ENCODE measurements around the gene FURIN.
A peak's percentile ranks its signal among the peaks of the same experiment; 100 is the strongest.

Gene FURIN

DNA sequence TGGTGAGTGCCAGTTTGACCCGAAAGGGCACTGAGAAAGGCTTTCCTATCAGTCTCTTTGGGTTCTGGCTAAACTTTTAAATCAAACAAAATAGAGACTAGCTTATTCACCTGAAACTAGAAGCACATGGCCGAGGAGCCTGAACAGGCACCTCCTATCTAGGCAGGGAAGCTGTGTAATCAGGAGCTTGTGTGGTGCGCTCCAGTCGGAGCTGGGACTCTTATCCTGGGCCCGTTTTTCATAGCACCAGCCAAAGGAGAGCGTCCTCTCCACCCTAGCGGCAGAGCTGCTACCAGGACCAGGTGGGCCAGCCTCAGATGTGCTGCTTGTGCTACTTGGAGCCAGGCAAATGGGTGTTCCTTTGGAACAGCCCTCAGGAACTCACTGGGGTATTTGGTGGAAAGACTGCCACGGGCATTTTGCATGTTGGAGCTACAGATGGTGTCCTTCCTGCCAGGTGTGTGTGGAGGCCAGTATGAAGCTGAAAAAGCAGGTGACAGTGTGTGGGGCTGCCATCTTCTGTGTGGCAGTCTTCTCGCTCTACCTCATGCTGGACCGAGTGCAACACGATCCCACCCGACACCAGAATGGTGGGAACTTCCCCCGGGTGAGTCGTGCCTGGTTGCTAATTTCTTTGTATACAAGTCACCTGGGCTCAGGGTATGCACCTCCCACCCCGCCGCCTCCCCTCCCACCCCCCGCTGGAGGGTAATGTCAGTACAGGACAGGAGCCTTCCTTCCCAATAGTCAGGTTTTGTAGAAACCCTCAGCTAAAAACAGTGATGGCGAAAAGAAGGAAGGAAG, 35.5 kb downstream of the FURIN start:
- H3K27ac ChIP-seq (ENCODE audit: extremely low read depth, low read depth, low read length), result peak overlapping the region; percentile 98
- no peaks in the 10 kb centered on the region for H3K9me3 ChIP-seq (ENCODE audit: control insufficient read depth, insufficient read depth, low read depth, low read length)
- peak overlapping the region; percentile 74 for H3K4me3 ChIP-seq (ENCODE audit: low read depth, low read length)
- peaks cover 13 to 40% of the 10 kb centered on the region in 2 experiments for H3K36me3 ChIP-seq (ENCODE audit: control insufficient read depth in 2 of 2, insufficient read depth in 1 of 2, low read length in 2 of 2)
- no peak for TF ChIP-seq MZF1 (tag by site-specific recombination; IDR thresholded peaks at IDR 0.05; ENCODE audit: borderline replicate concordance)
- no peak for TF ChIP-seq ZNF426 (tag by site-specific recombination; IDR thresholded peaks at IDR 0.05)
- no peak for TF ChIP-seq ZNF473 (tag by site-specific recombination; IDR thresholded peaks at IDR 0.05)
- no peak for TF ChIP-seq PATZ1 (tag by site-specific recombination; IDR thresholded peaks at IDR 0.05)
- TF ChIP-seq, protein P1, sequence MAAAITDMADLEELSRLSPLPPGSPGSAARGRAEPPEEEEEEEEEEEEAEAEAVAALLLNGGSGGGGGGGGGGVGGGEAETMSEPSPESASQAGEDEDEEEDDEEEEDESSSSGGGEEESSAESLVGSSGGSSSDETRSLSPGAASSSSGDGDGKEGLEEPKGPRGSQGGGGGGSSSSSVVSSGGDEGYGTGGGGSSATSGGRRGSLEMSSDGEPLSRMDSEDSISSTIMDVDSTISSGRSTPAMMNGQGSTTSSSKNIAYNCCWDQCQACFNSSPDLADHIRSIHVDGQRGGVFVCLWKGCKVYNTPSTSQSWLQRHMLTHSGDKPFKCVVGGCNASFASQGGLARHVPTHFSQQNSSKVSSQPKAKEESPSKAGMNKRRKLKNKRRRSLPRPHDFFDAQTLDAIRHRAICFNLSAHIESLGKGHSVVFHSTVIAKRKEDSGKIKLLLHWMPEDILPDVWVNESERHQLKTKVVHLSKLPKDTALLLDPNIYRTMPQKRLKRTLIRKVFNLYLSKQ (tag by site-specific recombination; IDR thresholded peaks at IDR 0.05; ENCODE audit: borderline replicate concordance), result no peak
- no peak for TF ChIP-seq ZNF184 (tag by site-specific recombination; IDR thresholded peaks at IDR 0.05)
- TF ChIP-seq SETDB1 (IDR thresholded peaks at IDR 0.05; ENCODE audit: insufficient read length, low read length), result no peak
- TF ChIP-seq ZNF121 (tag by site-specific recombination; IDR thresholded peaks at IDR 0.05), result peak; percentile 50; the same call in 1 of the 2 replicates
- TF ChIP-seq ZNF629 (tag by site-specific recombination; IDR thresholded peaks at IDR 0.05), result no peak
- TF ChIP-seq ZNF768 (tag by site-specific recombination; IDR thresholded peaks at IDR 0.05), result no peak
- TF ChIP-seq, protein P2, sequence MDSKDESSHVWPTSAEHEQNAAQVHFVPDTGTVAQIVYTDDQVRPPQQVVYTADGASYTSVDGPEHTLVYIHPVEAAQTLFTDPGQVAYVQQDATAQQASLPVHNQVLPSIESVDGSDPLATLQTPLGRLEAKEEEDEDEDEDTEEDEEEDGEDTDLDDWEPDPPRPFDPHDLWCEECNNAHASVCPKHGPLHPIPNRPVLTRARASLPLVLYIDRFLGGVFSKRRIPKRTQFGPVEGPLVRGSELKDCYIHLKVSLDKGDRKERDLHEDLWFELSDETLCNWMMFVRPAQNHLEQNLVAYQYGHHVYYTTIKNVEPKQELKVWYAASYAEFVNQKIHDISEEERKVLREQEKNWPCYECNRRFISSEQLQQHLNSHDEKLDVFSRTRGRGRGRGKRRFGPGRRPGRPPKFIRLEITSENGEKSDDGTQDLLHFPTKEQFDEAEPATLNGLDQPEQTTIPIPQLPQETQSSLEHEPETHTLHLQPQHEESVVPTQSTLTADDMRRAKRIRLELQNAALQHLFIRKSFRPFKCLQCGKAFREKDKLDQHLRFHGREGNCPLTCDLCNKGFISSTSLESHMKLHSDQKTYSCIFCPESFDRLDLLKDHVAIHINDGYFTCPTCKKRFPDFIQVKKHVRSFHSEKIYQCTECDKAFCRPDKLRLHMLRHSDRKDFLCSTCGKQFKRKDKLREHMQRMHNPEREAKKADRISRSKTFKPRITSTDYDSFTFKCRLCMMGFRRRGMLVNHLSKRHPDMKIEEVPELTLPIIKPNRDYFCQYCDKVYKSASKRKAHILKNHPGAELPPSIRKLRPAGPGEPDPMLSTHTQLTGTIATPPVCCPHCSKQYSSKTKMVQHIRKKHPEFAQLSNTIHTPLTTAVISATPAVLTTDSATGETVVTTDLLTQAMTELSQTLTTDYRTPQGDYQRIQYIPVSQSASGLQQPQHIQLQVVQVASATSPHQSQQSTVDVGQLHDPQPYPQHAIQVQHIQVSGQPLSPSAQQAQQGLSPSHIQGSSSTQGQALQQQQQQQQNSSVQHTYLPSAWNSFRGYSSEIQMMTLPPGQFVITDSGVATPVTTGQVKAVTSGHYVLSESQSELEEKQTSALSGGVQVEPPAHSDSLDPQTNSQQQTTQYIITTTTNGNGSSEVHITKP (tag by site-specific recombination; IDR thresholded peaks at IDR 0.05), result 0 out of 2 replicates have a peak, but pooled peaks have one; percentile 29
- no peak for TF ChIP-seq GLIS2 (tag by site-specific recombination; IDR thresholded peaks at IDR 0.05)
- peak; percentile 24; the same call in 1 of the 2 replicates for TF ChIP-seq YY2 (tag by site-specific recombination; IDR thresholded peaks at IDR 0.05)
- TF ChIP-seq ZNF585B (tag by site-specific recombination; IDR thresholded peaks at IDR 0.05), result no peak
- peak; percentile 51; the same call in 1 of the 2 replicates for TF ChIP-seq ZNF341 (tag by site-specific recombination; IDR thresholded peaks at IDR 0.05; ENCODE audit: low read depth)
- peaks cover 13% of the 10 kb centered on the region for H3K4me1 ChIP-seq (ENCODE audit: control insufficient read depth, insufficient read depth, low read length)
- POLR2A ChIA-PET, result interaction anchor here (0.5 to 3.8 kb wide), 14 partner anchors 9 to 1660 kb away, joined by 3 to 88 read pairs (median 4); partner anchors contain the start of genes BLM, HDDC3, RCCD1 and UNC45A
- CTCF ChIA-PET, result interaction anchor here (0.5 to 8.3 kb wide), 12 partner anchors 9 to 368 kb away, joined by 3 to 126 read pairs (median 3); partner anchors contain the start of genes BLM, HDDC3 and UNC45A

DNA sequence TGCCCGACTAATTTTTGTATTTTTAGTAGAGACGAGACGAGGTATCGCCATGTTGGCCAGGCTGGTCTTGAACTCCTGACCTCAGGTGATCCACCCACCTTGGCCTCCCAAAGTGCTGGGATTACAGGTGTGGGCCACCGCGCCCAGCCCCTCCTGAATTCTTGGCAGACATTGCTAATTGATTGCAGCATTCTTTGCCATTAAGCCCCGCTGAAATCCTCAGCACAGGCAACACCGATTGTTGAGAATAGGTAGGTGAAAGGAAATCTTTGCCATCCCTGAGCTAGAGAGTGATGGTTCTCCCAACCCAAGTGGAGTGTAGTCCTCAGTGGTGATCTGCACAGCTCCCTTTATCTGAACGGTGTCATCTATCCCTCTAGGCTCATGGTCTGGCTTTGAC, 36.4 kb downstream of the FURIN start:
- Histone ChIP-seq H3K4me3 (ENCODE audit: low read depth, low read length) (no peak overlapping the region), H3K36me3 (ENCODE audit: control insufficient read depth in 2 of 2, insufficient read depth in 1 of 2, low read length in 2 of 2) (peaks cover 16 to 46% of the 10 kb centered on the region in 2 experiments), H3K9me3 (ENCODE audit: control insufficient read depth, insufficient read depth, low read depth, low read length) (no peaks in the 10 kb centered on the region), H3K4me1 (ENCODE audit: control insufficient read depth, insufficient read depth, low read length) (peaks cover 13% of the 10 kb centered on the region), H3K27ac (ENCODE audit: extremely low read depth, low read depth, low read length) (no peak overlapping the region)
- ChIA-PET POLR2A (interaction anchor here (0.7 to 3.8 kb wide), 5 partner anchors 19 to 187 kb away, joined by 3 to 88 read pairs (median 5); partner anchors contain the start of genes BLM, HDDC3 and UNC45A), CTCF (interaction anchor here (0.6 to 8.3 kb wide), 7 partner anchors 18 to 367 kb away, joined by 3 to 126 read pairs (median 6); partner anchors contain the start of genes HDDC3 and UNC45A)
- TF ChIP-seq ZBTB17 (tag by site-specific recombination; IDR thresholded peaks at IDR 0.05) (peak; percentile 95), ZNF792 (tag by site-specific recombination; IDR thresholded peaks at IDR 0.05) (no peak)
- TF ChIP-seq, protein P3, sequence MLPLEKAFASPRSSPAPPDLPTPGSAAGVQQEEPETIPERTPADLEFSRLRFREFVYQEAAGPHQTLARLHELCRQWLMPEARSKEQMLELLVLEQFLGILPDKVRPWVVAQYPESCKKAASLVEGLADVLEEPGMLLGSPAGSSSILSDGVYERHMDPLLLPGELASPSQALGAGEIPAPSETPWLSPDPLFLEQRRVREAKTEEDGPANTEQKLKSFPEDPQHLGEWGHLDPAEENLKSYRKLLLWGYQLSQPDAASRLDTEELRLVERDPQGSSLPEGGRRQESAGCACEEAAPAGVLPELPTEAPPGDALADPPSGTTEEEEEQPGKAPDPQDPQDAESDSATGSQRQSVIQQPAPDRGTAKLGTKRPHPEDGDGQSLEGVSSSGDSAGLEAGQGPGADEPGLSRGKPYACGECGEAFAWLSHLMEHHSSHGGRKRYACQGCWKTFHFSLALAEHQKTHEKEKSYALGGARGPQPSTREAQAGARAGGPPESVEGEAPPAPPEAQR (tag by site-specific recombination; IDR thresholded peaks at IDR 0.05), result no peak

Data from HEK293 (cell line).